ENCODE measurements around the gene CGNL1. TPM values are rescaled to one million over a fixed set of nuclear protein-coding genes. Genes with fewer than 3 reads are reported as not detected.

Gene CGNL1
- total RNA-seq, 1 experiment from 2014 or later, result 34.6 TPM

DNA sequence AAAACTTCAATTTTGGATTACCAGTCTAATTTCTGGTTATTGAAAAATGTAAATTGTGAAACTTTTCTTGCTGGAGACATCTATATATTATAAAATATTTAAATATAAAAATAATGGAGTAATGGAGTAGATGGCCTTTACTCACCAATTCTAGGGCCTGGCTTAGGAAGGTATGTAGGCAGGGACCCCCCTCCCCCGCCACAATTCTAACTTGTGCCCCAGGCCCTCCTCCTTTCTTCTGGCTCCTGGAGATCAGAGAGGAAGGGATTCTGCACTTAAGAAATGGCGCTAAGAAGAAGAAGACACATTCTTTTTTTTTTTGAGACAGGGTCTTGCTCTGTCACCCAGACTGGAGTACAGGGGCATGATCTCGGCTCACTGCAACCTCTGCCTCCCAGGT, 49.5 kb downstream of the CGNL1 start:
- no peak overlapping the region; a peak in 1 of 7 replicates for H3K27ac Mint-ChIP-seq
- Histone ChIP-seq H4K5ac (ENCODE audit: insufficient read length, low read depth, low read length) (no peak overlapping the region), H3K23ac (ENCODE audit: insufficient read length, low read depth, low read length) (no peak overlapping the region), H3T11ph (ENCODE audit: low read length) (no peak overlapping the region), H3K79me1 (ENCODE audit: insufficient read depth, low read depth, low read length, poor library complexity, severe bottlenecking) (no peaks in the 10 kb centered on the region), H3K79me2 (ENCODE audit: insufficient read depth, low read length) (0 out of 2 replicates have a peak, but pooled peaks cover 3% of the 10 kb centered on the region), H3K4me2 (ENCODE audit: insufficient read depth, insufficient read length, low read length) (no peak overlapping the region), H2BK12ac (ENCODE audit: insufficient read length, low read depth, low read length) (no peak overlapping the region), H2AK5ac (ENCODE audit: insufficient read length, low read length) (no peak overlapping the region), H2BK15ac (ENCODE audit: low read depth, low read length) (no peak overlapping the region), H2BK120ac (ENCODE audit: low read depth, low read length, poor library complexity, severe bottlenecking) (no peak overlapping the region), H3K4me1 (ENCODE audit: insufficient read depth, low read length) (peaks cover 6% of the 10 kb centered on the region; the same call in 1 of the 2 replicates), H3K4ac (ENCODE audit: low read depth, low read length) (no peak overlapping the region), H2AFZ (ENCODE audit: low read length) (no peak overlapping the region), H4K91ac (ENCODE audit: insufficient read length, low read depth, low read length) (no peak overlapping the region), H3K14ac (ENCODE audit: insufficient read depth, low read length) (no peak overlapping the region), H3K27me3 (ENCODE audit: insufficient read depth, low read length) (no peaks in the 10 kb centered on the region), H3K27ac (ENCODE audit: insufficient read length, low read depth, low read length) (no peak overlapping the region), H3K23me2 (ENCODE audit: insufficient read length, low read depth, low read length, poor library complexity, severe bottlenecking) (no peaks in the 10 kb centered on the region), H2BK5ac (ENCODE audit: insufficient read length, low read length) (no peak overlapping the region), H3K9me3 (ENCODE audit: control insufficient read depth, low read depth, low read length) (no peaks in the 10 kb centered on the region), H4K20me1 (ENCODE audit: control insufficient read depth, insufficient read depth, insufficient read length) (no peaks in the 10 kb centered on the region), H3K56ac (ENCODE audit: insufficient read length, low read depth, low read length) (no peak overlapping the region), H3K18ac (ENCODE audit: insufficient read length, low read depth, low read length) (no peak overlapping the region), H2BK20ac (ENCODE audit: low read depth, low read length, poor library complexity, severe bottlenecking) (no peak overlapping the region), H4K8ac (replicated peaks; ENCODE audit: insufficient read length, low read depth, low read length) (no peak overlapping the region), H3K9ac (ENCODE audit: extremely low read depth, insufficient read length, low read length) (no peak overlapping the region)
- WGBS (ENCODE audit: extremely low coverage, insufficient read length, low lambda C conversion rate), result no CpG with 5 or more reads among the region's 3 CpGs
- H3K36me3 Mint-ChIP-seq (ENCODE audit: insufficient read depth in 1 of 3, low read depth in 3 of 3), result peaks cover 0 to 7% (median 0%) of the 10 kb centered on the region in 3 experiments; a peak in 4 of 7 replicates
- peaks cover 37 to 43% of the 10 kb centered on the region in 2 experiments for H3K4me1 Mint-ChIP-seq
- H3K27me3 Mint-ChIP-seq (ENCODE audit: low read depth), result no peaks in the 10 kb centered on the region
- no peak for TF ChIP-seq CTCF (conservative IDR thresholded peaks at IDR 0.05)
- DNase-seq, result no peak
- H3K9me3 Mint-ChIP-seq, result no peaks in the 10 kb centered on the region
- no peak overlapping the region for H3K4me3 Mint-ChIP-seq
